PFSK-1 (cell line): ENCODE results near the gene KIAA0753.

ENCODE experiments used
- FOXP2 ChIP-seq: optimal IDR thresholded peaks from 2 replicates; pipeline ENCODE3; 2011; ENCODE audit warnings: borderline replicate concordance, control low read depth, inconsistent platforms; ENCODE audit not compliant: insufficient read depth; ENCODE audit errors: extremely low read length, extremely low read depth
- POLR2AphosphoS5 ChIP-seq: IDR thresholded peaks from 2 replicates; pipeline ENCODE4 v1.6.1; 2012; ENCODE audit warnings: low read depth, mild to moderate bottlenecking, control low read depth, low read length, moderate library complexity
- SIN3A ChIP-seq: IDR thresholded peaks from 2 replicates; pipeline ENCODE4 v1.6.1; 2012; ENCODE audit warnings: mild to moderate bottlenecking, low read length, moderate library complexity, borderline replicate concordance; ENCODE audit not compliant: insufficient read depth
- TAF1 ChIP-seq: IDR thresholded peaks from 2 replicates; pipeline ENCODE4 v1.6.1; 2012; ENCODE audit warnings: low read length, control low read depth, borderline replicate concordance; ENCODE audit not compliant: insufficient read depth
- TF ChIP-seq, protein P1 (sequence below), 2 experiments: IDR thresholded peaks; 2 replicates each; pipeline versions ENCODE4 v1.6.1 to v1.8.0; 2011 to 2012; ENCODE audit warnings: low read depth in 2 of 2, low read length in 2 of 2, control low read depth in 1 of 2, inconsistent platforms in 1 of 2, mild to moderate bottlenecking in 1 of 2, moderate library complexity in 1 of 2; ENCODE audit not compliant: insufficient read depth in 1 of 2

Gene KIAA0753

DNA sequence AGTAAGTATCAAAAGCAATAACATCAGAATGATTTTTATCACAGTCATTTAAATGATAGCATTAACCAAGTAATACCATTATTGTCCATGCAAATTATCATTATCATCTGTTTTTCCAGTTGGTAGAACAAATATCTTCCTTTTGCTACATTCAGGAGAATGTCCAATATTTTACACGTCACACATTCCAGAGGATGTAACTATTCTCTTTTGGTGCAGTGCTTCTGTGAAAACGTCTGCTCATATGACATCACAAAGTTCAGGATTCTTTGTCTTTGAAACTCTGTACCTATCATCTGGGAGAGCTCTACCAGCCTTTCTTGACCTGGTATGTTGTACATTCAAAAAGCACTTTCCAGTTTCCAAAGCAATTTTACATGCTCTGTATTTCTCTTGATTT is 44.0 kb downstream of the KIAA0753 start:
- TF ChIP-seq, protein P1, sequence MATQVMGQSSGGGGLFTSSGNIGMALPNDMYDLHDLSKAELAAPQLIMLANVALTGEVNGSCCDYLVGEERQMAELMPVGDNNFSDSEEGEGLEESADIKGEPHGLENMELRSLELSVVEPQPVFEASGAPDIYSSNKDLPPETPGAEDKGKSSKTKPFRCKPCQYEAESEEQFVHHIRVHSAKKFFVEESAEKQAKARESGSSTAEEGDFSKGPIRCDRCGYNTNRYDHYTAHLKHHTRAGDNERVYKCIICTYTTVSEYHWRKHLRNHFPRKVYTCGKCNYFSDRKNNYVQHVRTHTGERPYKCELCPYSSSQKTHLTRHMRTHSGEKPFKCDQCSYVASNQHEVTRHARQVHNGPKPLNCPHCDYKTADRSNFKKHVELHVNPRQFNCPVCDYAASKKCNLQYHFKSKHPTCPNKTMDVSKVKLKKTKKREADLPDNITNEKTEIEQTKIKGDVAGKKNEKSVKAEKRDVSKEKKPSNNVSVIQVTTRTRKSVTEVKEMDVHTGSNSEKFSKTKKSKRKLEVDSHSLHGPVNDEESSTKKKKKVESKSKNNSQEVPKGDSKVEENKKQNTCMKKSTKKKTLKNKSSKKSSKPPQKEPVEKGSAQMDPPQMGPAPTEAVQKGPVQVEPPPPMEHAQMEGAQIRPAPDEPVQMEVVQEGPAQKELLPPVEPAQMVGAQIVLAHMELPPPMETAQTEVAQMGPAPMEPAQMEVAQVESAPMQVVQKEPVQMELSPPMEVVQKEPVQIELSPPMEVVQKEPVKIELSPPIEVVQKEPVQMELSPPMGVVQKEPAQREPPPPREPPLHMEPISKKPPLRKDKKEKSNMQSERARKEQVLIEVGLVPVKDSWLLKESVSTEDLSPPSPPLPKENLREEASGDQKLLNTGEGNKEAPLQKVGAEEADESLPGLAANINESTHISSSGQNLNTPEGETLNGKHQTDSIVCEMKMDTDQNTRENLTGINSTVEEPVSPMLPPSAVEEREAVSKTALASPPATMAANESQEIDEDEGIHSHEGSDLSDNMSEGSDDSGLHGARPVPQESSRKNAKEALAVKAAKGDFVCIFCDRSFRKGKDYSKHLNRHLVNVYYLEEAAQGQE (IDR thresholded peaks at IDR 0.05; ENCODE audit: insufficient read depth in 1 of 2, low read depth in 2 of 2, low read length in 2 of 2): no peak
- TF ChIP-seq FOXP2 (no peak), POLR2AphosphoS5 (no peak), TAF1 (no peak), SIN3A (no peak)

DNA sequence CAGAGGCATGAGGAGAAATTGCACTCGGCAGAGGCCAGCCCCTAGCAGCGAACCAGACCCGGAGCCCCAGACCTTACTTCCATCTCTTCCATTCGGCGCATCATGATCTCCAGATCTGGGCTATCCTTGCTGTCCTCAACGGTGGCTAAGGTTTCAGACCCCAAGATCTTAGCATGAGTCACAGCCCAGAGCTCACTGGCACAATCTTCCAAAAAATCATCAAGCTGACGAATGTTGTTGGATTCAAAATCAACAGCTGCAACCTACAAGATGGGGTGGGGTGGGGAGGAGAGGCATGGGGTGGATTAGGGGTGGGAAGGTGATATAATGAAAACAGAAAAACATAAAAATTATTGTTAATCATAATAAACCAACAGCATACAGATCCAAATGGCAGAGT is 44.4 kb downstream of the KIAA0753 start:
- no peak for TF ChIP-seq FOXP2
- TF ChIP-seq, protein P1 (IDR thresholded peaks at IDR 0.05; ENCODE audit: insufficient read depth in 1 of 2, low read depth in 2 of 2, low read length in 2 of 2): no peak
- TF ChIP-seq POLR2AphosphoS5: no peak
- no peak for TF ChIP-seq SIN3A
- no peak for TF ChIP-seq TAF1

DNA sequence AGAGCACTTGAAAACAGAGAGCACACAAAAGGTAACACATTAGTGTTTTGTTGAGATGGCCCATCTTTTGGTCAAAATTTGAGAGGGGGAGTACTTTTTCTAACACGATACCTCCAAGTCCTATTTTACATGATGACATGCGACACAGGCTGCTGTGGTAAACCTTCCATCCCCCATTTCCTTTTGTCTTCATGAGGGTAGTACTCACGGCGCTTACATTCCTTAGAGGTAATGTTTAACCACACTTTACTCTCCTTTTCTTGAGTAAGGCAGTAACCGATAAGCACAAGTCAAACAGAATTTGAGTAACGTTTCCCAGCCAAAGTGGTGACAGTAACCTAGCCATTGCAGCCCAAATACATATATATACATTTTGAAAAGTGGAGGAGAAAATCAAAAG is 48.3 kb downstream of the KIAA0753 start:
- TF ChIP-seq SIN3A (no peak), POLR2AphosphoS5 (no peak), TAF1 (no peak), FOXP2 (no peak)
- TF ChIP-seq, protein P1 (IDR thresholded peaks at IDR 0.05; ENCODE audit: insufficient read depth in 1 of 2, low read depth in 2 of 2, low read length in 2 of 2): no peak

DNA sequence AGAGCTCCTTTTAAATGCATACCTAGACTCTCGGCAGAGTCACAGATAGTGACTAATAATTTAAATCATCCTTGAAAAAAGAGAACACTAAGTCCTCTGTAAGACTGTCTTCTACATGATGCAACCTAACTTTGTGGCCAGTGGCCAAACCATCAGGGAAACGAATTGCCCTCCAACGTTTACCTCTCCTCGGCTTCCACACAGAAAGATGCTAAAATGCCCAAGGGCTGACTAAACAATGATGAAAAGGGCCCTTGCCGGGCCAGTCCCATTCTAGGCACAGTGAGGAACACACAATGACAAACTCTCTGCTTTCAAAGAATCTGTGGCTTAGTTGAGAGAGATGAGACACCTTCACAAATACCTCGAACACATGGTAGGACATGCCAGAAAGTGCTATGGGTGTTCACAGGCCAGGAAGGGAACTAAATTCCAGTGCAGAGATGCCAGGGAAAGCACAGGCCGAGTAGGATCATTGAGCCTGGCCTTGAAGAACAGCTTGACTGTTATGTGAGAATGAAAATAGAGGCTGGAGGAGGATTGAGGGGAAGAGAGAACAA is 48.8 kb downstream of the KIAA0753 start:
- TF ChIP-seq, protein P1 (IDR thresholded peaks at IDR 0.05; ENCODE audit: insufficient read depth in 1 of 2, low read depth in 2 of 2, low read length in 2 of 2): no peak
- TF ChIP-seq POLR2AphosphoS5: no peak
- no peak for TF ChIP-seq FOXP2
- TF ChIP-seq SIN3A: no peak
- TF ChIP-seq TAF1: no peak
